ENCODE measurements around the gene IL12RB1. TPM values are rescaled to one million over a fixed set of nuclear protein-coding genes. Genes with fewer than 3 reads are reported as not detected.

The IL12RB1 gene
- total and polyA plus RNA-seq, 8 donors: 0.18 to 9.3 (median 0.77) TPM; not detected in 4

DNA sequence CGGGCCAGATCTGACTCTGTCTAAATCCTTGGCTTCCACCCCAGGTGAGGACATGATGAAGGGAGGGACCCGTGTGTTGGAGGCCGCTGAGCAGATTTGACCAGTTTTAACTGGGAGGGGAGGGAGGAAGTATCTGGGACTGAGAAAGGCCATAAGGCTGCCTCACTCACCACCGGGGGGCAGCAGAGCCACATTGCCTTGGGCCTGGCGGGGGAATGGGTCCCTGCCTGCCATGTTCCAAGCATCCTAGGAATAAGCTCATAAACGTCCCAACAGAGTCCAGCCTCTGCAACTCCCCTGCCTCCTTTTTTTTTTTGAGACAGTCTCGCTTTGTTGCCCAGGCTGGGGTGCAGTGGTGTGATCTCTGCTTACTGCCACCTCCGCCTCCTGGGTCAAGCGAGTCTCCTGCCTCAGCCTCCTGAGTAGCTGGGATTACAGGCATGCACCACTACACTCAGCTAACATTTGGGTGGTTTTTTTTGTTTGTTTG lies 26.3 kb upstream of the IL12RB1 start:
- peaks cover 0 to 13% (median 0%) of the 10 kb centered on the region in 3 donors for H3K27me3 ChIP-seq
- peaks cover 0 to 21% (median 0%) of the 10 kb centered on the region in 4 donors for H3K36me3 ChIP-seq
- peak; percentile 87 to 95 for DNase-seq
- intact Hi-C loops (cut with DNase I; ENCODE audit: low total_unique reads): loop anchor here (5.0 to 10.0 kb wide), 2 partner anchors 52 to 139 kb away; no protein-coding TSS in a partner anchor
- no peak overlapping the region for H3K27ac ChIP-seq
- H3K9me3 ChIP-seq: no peaks in the 10 kb centered on the region
- 29 to 36% (median 32%) methylated on average over 9 of the region's 9 CpGs for WGBS, 5 donors
- H3K4me1 ChIP-seq: peaks cover 20 to 61% (median 38%) of the 10 kb centered on the region in 4 donors
- TF ChIP-seq EP300 (IDR thresholded peaks at IDR 0.05) (no peak), POLR2AphosphoS5 (IDR thresholded peaks at IDR 0.05) (peak in 2 of 3 donors; percentile 33 to 49), POLR2A (IDR thresholded peaks at IDR 0.05) (no peak), CTCF (IDR thresholded peaks at IDR 0.05) (peak in 5 of 7 experiments; percentile 76 to 89 (median 85))
- H3K4me3 ChIP-seq: no peak overlapping the region

GRCh38 chr19:18110609-18111232 lies 24.0 kb upstream of the IL12RB1 start:
- WGBS, 5 donors: 24 to 46% (median 28%) methylated on average over 9 to 22 of the region's 22 CpGs

DNA sequence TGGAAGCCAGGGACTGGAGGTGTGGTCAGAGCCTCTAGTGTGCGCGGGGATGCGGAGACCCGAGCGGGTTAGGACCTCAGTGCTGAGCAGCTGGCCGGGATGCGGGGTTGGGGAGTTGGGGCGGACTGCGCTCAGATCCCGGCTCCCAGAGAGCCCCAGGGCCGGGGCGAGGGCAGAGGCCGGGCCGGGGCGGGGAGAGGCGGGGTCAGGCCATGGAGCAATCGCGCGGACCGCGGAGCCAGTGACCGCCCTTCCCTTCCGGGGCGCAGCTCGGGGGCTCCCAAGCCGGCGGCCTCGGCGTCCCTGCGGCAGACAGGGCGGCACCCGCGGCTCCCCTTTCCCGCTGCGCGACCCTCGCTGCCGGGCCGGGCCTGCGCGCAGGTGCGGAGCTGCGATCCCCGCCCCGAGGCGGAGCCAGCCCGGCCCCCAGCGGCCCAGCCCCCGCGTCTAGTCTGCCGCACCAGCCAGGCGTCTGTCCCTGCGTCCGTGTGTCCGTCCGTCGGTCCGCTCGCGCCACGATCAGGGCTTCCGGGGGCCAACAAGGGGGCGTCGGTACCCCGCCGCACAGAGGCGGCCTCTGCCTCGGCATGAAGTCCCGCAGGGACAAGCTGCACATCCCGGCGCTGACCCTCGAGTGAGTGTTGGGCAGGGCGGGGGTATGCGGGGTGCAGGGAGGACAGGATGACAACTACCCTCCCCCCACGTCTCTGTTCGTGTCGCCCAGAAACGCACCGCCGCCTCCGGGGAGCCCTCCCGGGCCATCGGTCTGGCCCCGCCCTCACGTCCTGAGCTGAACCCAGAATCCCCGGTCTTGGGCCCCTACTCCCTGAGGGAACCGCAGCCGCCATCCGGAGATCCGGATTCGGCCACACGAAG lies 23.2 kb upstream of the IL12RB1 start:
- Histone ChIP-seq H3K36me3 (peaks cover 0 to 17% (median 0%) of the 10 kb centered on the region in 4 donors), H3K4me1 (peaks cover 13 to 51% (median 30%) of the 10 kb centered on the region in 4 donors), H3K4me3 (peak overlapping the region; percentile 69 to 86 (median 78)), H3K27me3 (peaks cover 0 to 13% (median 0%) of the 10 kb centered on the region in 3 donors), H3K27ac (peak overlapping the region; percentile 57 to 94 (median 76)), H3K9me3 (no peaks in the 10 kb centered on the region)
- WGBS, 5 donors: 0 to 2% (median 1%) methylated on average over 43 to 92 of the region's 92 CpGs
- TF ChIP-seq POLR2A (IDR thresholded peaks at IDR 0.05): no peak
- no peak for TF ChIP-seq CTCF (IDR thresholded peaks at IDR 0.05)
- peak in 2 of 3 donors; percentile 8 to 10 for TF ChIP-seq POLR2AphosphoS5 (IDR thresholded peaks at IDR 0.05)
- peak; percentile 66 to 77 for DNase-seq
- intact Hi-C loops (cut with DNase I; ENCODE audit: low total_unique reads): loop anchor here (5.0 to 10.0 kb wide), 2 partner anchors 55 to 142 kb away; no protein-coding TSS in a partner anchor

More at GRCh38 chr19:18110609-18111232, 24.0 kb upstream of the IL12RB1 start:
- intact Hi-C loops (cut with DNase I; ENCODE audit: low total_unique reads): loop anchor here (5.0 to 10.0 kb wide), 2 partner anchors 54 to 142 kb away; no protein-coding TSS in a partner anchor
- peak overlapping the region; percentile 69 to 86 (median 78) for H3K4me3 ChIP-seq
- DNase-seq: peak; percentile 64 to 66
- peaks cover 13 to 50% (median 30%) of the 10 kb centered on the region in 4 donors for H3K4me1 ChIP-seq
- H3K27ac ChIP-seq: peak overlapping the region in 4 of 5 donors; percentile 72 to 94 (median 80)
- H3K27me3 ChIP-seq: peaks cover 0 to 13% (median 0%) of the 10 kb centered on the region in 3 donors
- TF ChIP-seq CTCF (IDR thresholded peaks at IDR 0.05) (no peak), POLR2AphosphoS5 (IDR thresholded peaks at IDR 0.05) (peak in 1 of 3 donors; percentile 8), POLR2A (IDR thresholded peaks at IDR 0.05) (no peak)
- H3K9me3 ChIP-seq: no peaks in the 10 kb centered on the region
- peaks cover 0 to 21% (median 0%) of the 10 kb centered on the region in 4 donors for H3K36me3 ChIP-seq

- TF ChIP-seq POLR2AphosphoS5 (IDR thresholded peaks at IDR 0.05) (no peak), CTCF (IDR thresholded peaks at IDR 0.05) (no peak), EP300 (IDR thresholded peaks at IDR 0.05) (no peak), POLR2A (IDR thresholded peaks at IDR 0.05) (no peak)
Observed at GRCh38 chr19:18109341-18109732, 22.6 kb upstream of the IL12RB1 start.

More at GRCh38 chr19:18109341-18109732, 22.6 kb upstream of the IL12RB1 start:
- no peak for DNase-seq
- intact Hi-C loops (cut with DNase I; ENCODE audit: low total_unique reads): no loop called here
- Histone ChIP-seq H3K9me3 (no peaks in the 10 kb centered on the region), H3K27ac (peak overlapping the region; percentile 57 to 94 (median 76)), H3K27me3 (peaks cover 0 to 13% (median 0%) of the 10 kb centered on the region in 3 donors), H3K4me1 (peaks cover 17 to 57% (median 36%) of the 10 kb centered on the region in 4 donors), H3K4me3 (peak overlapping the region; percentile 69 to 86 (median 78)), H3K36me3 (peaks cover 0 to 14% (median 0%) of the 10 kb centered on the region in 4 donors)
- WGBS, 5 donors: 45 to 57% (median 45%) methylated on average over 11 to 12 of the region's 12 CpGs

Measured in stomach (tissue), 9 donors.